SH-SY5Y (cell line): ENCODE results near the gene KMT2D.

Source experiments
- GATA2 ChIP-seq: IDR thresholded peaks from 2 replicates; pipeline ENCODE4 v1.6.1; 2011; ENCODE audit warnings: mild to moderate bottlenecking, low read depth, low read length
- GATA3 ChIP-seq: IDR thresholded peaks from 2 replicates; pipeline ENCODE4 v1.6.1; 2011; ENCODE audit warnings: low read depth, mild to moderate bottlenecking, low read length, moderate library complexity

DNA sequence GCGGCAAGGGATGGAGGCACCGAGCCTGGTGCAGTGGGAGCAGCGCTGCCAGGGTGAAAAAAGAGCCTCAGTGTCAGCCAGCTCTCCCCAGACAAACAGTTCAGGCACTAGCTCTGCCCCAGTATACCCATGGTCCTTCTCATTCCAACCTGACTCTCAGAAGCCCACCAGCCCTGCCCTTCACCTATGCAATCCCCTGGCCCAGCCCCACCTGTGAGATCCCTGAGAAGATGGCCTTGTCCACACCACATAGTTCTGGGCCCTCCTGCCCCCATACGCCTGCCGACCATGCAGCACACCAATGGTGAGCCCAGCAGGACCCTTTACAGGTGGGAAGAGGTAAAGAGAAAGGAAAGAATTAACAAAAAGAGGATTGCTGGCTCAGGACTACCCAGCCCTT is 6.5 kb downstream of the KMT2D start:
- TF ChIP-seq GATA2 (no peak), GATA3 (no peak)
